GM19239 (cell line): ENCODE measurements around the gene MTCP1.

Experiments used
- DNase-seq: peaks from one replicate; pipeline ENCODE4 v3.0.0; 2011; ENCODE audit warnings: low spot score; ENCODE audit not compliant: insufficient read length
- FAIRE-seq: peaks from 2 replicates; lab custom pipeline; 2011; peaks lifted over from hg19 to GRCh38; lab: Jason Lieb, UNC

MTCP1 gene

GRCh38 chrX:155055494-155055893 is 15.4 kb downstream of the MTCP1 start:
- FAIRE-seq (peak; percentile 37), DNase-seq (no peak)

- no peak for FAIRE-seq
Observed at GRCh38 chrX:155054255-155054654, 16.7 kb downstream of the MTCP1 start.

GRCh38 chrX:155053656-155054055 is 17.3 kb downstream of the MTCP1 start:
- FAIRE-seq (no peak), DNase-seq (no peak)

More at GRCh38 chrX:155054255-155054654, 16.7 kb downstream of the MTCP1 start:
- DNase-seq: no peak

- no peak for DNase-seq
Observed at GRCh38 chrX:155052738-155053498, 18.0 kb downstream of the MTCP1 start.

GRCh38 chrX:155048977-155049619 is 21.8 kb downstream of the MTCP1 start:
- FAIRE-seq: peak; percentile 52
- no peak for DNase-seq

More at GRCh38 chrX:155052738-155053498, 18.0 kb downstream of the MTCP1 start:
- FAIRE-seq: no peak

- DNase-seq (no peak), FAIRE-seq (no peak)
Observed at GRCh38 chrX:155046811-155047528, 24.0 kb downstream of the MTCP1 start.

- no peak for DNase-seq
- FAIRE-seq: no peak
Observed at GRCh38 chrX:155046129-155046810, 24.7 kb downstream of the MTCP1 start.

GRCh38 chrX:155035688-155036087 is 35.2 kb downstream of the MTCP1 start:
- FAIRE-seq: no peak
- no peak for DNase-seq

GRCh38 chrX:155031657-155032056 is 39.3 kb downstream of the MTCP1 start:
- FAIRE-seq: no peak
- no peak for DNase-seq

- DNase-seq (no peak), FAIRE-seq (no peak)
Observed at GRCh38 chrX:155028877-155029291, 42.1 kb downstream of the MTCP1 start.

- DNase-seq (no peak), FAIRE-seq (no peak)
Observed at GRCh38 chrX:155028129-155028528, 42.8 kb downstream of the MTCP1 start.

- DNase-seq: no peak
- no peak for FAIRE-seq
Observed at GRCh38 chrX:155027509-155028066, 43.3 kb downstream of the MTCP1 start.

GRCh38 chrX:155026727-155027508 is 44.0 kb downstream of the MTCP1 start, which contains the start of gene FUNDC2:
Gene FUNDC2, plus strand, starts transcription at chrX:155026844. Its CDS starts 95 bp downstream, at chrX:155026939.
- peak; percentile 25 for DNase-seq
- peak; percentile 100 for FAIRE-seq

GRCh38 chrX:155026420-155026726 is 44.6 kb downstream of the MTCP1 start:
- FAIRE-seq (no peak), DNase-seq (no peak)

- FAIRE-seq (no peak), DNase-seq (no peak)
Observed at GRCh38 chrX:155023907-155024833, 46.8 kb downstream of the MTCP1 start.

GRCh38 chrX:155022585-155022984 is 48.4 kb downstream of the MTCP1 start, which contains the start of gene F8:
Gene F8, minus strand, starts transcription at chrX:155022723. Its CDS starts 171 bp downstream, at chrX:155022552.
- DNase-seq (no peak), FAIRE-seq (no peak)

GRCh38 chrX:155020591-155020990 is 50.3 kb downstream of the MTCP1 start:
- DNase-seq (no peak), FAIRE-seq (no peak)
